GM21786 (cell line): Measurements from ENCODE around the gene PPP1R36.
"Not testable (repeated sequence)": the region's sequence is repeated elsewhere in the genome, so short reads cannot be mapped to it uniquely, and the experiment has no call there.

Experiments
- ATAC-seq: cut with Tn5 transposase; IDR thresholded peaks from one replicate; pipeline ENCODE4 v1.9.1; 2021; ENCODE audit not compliant: unreplicated experiment

PPP1R36 gene

DNA sequence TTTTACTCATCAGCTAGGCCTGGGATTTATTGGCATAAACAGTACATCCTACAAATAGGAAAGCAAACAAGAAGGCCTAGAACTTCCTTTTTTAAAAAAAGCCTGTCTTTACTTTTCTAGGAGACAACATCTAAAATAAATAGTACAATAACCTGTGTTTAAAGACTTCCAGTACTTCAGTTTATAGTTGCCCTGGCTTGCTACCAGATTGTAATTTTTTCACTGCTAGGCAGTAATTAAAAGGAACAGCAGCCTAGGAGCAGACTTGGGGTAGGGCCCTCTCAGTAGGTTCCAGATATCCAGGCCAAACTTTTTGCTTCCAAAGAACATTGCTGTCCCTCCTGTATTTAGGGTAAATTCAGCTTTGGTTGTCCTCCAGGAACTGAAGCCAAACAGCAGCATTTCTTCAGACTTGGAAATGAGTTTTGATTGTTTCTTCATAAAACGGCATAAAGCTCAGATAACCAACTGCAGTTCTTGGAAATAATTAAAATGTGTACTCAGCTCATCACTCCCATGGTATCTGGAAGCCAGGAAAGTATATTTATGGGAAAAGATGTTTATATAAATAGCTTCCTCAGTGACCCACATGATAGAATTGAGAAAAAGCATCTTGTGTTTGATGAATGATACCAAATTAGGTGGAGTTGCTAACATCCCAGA lies 61.7 kb downstream of the PPP1R36 start:
- no peak for ATAC-seq

DNA sequence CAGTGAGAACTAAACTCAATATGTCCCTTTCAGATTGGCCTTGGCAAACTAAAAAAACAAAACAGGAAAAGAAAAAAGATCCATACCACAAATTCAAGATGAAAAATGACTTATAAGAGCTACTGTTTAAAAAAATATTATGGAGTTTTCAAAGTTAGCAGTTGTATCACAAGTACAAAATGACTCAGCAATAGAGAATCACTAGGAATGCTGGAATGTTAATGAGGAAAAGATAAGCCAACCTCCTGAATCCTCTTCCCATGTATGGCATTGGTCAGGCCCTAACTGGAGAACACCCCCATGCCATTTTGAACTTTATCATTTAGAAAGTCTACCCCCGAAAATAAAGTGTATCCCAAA lies 62.2 kb downstream of the PPP1R36 start:
- ATAC-seq, result no peak

DNA sequence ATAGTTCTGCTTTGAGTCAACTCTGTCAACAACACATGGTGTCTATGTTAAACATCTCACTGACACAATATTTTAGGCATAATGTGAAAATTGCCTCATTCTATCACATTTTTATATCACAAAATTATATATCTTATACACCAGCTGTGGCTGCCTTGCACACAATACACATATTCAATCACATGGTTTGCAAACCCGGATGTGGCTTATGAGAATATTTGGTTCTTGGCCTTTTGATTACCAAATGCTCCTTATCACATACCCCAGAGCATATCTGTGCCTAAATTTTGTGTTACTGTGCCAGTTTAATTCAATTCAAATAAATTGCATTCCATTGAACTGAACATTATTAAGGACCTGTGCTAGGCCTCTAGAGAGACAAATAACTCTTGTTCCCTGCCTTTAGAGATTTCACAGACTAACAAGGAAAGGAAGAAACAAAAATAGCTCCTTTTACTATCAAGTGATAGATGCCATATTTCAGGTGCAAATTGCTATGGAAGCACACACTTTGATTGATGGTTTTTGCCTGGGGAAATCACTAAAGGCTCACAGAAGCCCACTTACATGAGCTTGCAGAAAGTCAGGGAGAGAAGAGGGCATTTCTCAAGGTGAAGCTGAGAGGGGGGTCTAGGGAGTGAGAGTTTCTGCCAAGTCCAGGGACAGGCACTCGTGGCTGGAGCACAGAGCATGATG lies 63.4 kb downstream of the PPP1R36 start:
- ATAC-seq, result no peak

DNA sequence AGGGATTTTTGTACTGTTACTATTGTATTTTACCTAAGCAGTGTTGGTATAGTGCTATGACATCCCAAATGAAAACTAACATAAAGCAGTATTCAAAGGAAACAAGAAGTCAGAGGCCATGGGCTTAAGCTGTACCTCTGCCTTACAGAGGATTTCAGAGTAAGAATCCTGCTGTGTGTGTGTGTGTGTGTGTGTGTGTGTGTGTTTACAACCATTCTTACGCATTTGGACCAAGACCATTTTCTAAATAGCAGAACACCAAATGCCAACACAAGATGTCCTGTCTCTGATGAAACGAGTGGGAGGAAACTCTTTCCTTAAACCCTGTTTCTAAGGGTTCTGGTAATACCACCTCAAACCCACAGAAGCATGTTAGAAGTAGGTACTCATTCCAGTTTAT lies 64.4 kb downstream of the PPP1R36 start:
- ATAC-seq, result no peak

DNA sequence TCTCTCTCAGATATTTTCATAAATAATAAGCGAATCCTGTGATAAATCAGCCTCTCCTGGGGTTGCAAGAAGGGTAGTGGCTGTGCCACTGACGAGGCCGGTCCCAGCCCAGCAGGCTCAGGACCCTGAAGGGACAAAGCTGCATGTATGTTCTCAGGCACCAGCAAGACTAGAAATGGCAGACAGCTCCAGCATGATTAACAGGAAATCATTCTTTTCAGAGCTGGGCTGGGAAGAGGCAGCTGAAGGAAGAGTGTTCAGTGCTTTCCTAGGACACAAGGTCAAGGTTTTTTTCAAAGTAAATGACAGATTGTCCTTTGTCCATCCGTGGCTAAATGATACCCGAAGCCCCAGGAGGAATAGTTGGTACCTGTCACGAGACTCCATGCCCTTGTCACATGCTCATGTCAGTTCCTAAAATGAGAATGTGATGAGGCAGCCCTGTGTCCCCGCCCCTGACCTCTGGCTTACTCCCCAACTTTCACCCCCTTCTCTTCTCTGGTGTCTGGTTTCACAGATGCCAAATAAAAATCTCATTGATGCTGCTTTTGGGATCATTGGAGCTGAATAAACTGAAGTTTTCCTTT lies 65.1 kb downstream of the PPP1R36 start:
- no peak for ATAC-seq

DNA sequence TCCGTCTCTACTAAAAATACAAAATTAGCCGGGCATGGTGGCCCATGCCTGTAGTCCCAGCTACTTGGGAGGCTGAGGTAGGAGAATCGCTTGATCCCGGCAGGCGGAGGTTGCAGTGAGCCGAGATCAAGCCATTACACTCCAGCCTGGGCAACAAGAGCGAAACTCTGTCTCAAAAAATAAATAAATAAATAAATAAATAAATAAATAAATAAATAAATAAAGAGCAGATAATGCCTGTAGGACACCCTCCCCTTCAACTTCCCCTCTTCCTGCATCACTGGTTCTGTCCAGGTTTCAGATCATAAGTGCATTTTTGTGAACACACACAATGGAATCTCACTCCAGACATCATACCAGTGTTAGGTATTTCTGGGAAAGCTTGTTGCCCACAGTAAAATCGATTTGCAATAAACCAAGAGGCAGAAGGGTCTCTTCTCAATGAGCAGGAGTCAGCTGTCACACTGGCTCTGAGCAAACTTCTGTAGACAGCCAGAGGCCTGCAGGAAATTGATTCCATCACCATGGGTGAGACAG lies 68.2 kb downstream of the PPP1R36 start:
- not testable (repeated sequence) for ATAC-seq

DNA sequence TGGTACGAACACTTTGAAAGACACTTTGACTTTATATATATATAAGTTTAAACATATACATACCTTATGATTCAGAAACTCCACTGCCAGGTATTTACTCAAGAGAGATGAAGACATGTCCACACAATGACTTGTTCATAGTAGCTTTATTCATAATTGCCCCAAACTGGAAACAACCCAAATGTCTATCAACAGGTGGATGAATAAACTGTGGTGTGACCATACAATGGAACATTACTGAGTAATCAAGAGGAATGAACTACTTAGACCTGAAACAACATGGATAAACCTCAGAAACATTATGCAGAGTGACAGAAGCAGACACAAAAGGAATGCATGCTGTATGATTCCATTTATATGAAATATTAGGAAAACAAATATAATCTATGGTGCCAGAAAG lies 71.1 kb downstream of the PPP1R36 start:
- ATAC-seq, result no peak

DNA sequence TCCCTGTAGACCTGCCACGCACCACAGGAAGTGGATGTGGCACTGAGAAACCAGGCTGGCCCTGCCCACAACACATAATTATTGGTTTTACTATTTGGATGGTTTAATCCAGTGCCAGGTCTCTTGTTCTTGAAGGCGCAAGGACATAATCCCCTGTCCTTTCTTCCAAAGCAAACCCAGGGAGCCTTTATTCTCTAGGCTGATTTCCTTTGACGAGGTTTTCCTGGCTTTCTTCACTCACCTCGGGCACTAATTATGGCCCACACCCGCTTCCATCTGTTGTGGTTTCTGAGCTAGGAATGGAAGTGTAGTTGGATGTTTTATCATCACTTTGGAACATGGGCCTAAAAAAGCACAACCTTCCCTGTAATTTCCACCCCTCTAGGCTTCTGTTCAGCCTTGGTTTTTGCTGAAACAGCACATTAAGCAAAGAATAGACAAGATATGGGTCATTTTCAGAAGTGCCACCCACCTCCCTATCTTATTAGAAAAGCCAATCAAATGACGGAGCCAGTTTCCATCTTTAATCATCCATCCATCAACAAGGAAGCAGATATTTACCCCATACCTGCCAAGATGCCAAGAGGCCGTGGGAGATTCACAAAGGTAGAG lies 73.9 kb downstream of the PPP1R36 start:
- ATAC-seq, result no peak

DNA sequence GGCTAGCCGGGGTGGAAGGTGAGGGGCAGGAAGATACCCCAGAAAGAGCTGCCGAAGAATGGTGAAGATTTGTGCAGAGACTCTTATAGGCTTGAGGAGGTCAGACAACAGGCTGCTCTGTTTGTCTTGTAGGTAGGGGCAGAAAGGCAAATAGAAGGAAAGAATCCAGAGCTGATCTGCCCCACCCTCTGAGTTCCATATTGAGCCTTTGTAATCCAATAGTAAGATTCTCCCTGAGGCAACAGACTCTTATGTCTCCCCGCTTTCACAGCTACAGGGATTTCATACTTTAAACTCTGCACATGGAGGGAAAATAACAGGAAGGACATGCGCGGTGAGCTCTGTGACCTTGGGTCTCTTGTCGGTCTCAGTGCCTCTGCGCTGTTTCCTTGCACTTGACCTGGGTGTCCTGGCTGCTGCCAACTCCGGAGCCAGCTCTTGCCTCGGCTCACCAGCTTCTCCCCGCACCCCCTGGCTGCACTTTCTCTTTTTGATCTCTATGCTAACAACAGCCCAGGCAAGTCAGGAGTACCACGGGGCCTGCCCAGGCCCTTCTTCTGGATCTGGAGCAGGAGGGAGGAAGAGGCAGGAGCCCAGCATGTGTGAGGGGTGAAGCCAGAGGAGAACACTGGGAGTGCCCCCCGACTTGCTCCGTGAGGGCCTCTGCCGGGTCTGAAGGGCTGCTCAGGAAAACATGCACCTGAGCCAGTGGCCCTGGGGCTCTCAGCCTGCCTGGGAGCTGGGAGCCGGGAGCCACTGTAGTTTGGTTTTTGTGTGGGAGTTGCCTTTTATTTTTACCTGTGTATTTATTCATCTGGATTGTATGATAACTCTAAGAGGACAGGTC lies 75.8 kb downstream of the PPP1R36 start:
- no peak for ATAC-seq

DNA sequence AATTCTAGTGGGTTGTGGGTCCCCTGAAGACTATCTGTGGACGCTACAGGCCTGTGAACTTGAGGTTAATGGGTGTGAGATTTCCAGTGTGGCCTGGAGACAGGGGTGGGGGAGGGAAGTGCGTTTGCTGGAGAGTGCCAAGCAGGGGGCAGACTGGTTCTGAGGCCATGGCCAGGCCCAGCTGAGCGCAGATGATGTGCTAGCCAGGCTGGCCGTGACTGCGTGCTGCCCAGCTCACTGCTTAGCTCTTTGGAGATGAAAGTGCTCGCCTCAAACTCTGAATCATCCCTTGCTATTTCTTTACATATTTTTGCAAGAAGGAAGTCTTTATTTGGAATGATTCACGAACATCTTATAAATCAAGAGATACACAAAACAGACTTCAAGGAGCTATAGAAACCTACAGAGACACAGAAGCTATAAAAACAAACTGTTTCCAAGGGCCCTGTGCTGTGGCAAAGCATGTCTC lies 79.2 kb downstream of the PPP1R36 start:
- ATAC-seq, result no peak

DNA sequence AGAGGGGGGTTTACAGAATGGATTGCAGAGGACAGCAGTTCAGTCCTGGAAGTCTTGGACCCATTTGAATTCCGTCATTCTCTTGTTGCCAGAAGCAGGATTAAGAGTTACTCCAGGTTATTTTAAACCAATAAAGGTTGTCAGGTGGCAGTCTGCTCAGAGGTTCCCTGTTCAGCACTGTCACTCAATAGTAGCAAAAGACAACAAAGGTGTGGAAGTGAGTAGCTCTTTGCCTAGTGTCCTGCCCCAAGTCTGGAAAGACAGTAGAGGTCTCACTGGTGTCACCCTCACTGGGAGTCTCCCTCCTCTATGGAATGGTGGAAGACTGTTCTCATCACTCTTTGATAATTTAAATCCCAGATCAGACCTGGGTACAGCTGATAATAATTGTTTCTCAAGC lies 81.0 kb downstream of the PPP1R36 start:
- no peak for ATAC-seq

DNA sequence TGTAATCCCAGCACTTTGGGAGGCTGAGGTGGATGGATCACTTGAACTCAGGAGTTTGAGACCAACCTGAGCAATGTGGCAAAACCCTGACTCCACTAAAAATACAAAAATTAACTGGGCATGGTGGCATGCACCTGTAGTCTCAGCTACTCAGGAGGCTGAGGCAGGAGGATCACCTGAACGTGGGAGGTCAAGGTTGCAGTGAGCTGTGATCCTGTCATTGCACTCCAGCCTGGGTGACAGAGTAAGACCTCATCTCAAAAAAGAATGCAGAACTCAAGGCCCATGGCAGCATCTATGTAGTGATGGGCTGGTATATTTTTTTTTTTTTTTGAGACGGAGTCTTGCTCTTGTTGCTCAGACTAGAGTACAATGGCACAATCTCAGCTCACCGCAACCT lies 81.5 kb downstream of the PPP1R36 start:
- ATAC-seq, result not testable (repeated sequence)

DNA sequence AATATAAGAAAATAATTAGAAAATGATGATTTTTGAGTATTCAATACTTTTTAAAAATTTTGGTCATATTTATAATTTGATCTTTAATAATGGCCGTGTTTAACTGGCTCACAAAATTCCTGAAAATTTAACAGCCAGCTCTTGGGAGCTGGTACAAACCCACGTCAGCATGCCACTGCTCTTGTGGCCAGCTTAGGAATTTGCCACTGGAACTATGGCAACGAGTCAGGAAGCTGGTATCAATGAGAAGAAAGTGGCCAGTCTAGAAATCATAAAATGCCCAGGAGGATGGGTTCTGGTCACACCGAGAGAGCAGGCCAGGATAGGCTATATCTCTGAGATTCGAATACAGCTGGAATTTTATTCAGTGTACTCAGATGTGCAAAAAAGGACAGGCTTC lies 82.3 kb downstream of the PPP1R36 start:
- no peak for ATAC-seq

DNA sequence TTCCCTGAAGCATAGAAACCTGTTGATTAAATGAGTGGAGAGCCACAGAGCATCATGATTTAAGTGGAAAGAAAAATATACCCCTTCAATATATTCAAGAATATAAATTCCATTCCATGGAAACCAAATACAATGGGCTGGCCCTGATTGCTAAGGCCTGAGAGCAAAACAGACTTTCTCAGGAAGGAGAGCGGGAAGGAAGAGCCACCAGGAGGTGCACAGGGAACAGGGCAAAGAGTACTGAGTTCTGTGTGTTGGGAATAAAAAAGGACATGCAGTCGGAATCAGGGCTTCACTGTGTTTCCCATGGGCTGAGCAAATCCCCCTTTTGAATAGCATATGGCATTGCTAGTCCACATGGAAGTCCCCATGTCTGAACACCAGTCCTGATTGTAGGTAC lies 84.8 kb downstream of the PPP1R36 start:
- no peak for ATAC-seq

DNA sequence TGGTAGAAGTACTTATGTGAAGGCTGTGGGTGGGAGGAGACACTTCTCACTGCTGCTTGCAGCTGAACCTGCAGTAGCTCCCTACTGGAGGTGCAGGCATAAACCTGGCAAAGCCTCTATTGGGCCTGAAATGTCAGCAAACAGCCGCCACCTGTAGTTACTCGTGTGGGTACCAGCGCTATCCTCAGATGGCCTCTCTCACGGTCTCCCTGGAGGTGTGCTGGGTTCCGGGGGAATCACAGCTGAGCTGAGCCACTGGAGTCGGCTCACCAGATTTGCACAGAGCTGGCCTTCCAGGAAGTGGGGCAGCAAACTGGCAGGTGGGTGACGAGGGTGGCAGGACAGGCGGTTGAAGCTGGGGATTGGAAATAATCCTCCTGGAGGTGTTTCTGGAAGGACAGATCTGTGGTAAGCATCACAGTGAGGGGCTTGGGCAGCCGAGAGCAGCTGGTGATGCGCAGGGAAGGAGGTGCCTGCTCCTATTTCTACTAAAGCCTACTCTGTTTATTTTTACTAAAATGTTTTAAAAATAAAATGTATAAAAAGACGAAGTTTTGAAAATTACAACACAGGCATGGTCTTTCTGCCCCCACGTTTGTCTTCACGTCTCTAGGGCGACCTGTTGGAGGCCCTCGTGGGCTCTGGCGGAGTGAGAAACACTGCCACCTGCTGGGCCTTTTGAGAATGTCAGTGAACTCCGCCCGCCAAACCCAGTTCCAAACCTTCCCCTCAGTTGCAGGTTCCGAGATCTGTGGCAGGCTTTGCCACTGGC lies 86.6 kb downstream of the PPP1R36 start:
- peak; percentile 67 for ATAC-seq

DNA sequence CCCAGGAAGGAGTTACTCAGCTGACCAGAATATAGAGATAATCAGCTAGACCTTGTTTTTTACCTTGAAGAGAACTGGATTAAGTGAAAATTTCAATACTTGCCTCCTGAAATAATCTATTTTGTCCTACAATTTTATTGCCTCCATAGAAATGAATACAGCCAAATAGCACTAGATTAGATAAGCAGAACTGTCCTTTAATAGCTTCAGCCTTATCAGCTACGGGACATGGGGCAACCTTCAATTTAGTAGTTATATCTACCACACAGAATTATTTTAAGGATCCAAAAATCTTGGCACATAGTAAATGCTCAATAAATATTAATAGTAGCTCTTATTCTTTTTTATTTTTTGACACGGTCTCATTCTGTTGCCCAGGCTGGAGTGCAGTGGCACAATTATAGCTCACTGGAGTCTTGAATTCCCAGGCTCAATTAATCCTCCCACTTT lies 87.2 kb downstream of the PPP1R36 start:
- ATAC-seq, result no peak

DNA sequence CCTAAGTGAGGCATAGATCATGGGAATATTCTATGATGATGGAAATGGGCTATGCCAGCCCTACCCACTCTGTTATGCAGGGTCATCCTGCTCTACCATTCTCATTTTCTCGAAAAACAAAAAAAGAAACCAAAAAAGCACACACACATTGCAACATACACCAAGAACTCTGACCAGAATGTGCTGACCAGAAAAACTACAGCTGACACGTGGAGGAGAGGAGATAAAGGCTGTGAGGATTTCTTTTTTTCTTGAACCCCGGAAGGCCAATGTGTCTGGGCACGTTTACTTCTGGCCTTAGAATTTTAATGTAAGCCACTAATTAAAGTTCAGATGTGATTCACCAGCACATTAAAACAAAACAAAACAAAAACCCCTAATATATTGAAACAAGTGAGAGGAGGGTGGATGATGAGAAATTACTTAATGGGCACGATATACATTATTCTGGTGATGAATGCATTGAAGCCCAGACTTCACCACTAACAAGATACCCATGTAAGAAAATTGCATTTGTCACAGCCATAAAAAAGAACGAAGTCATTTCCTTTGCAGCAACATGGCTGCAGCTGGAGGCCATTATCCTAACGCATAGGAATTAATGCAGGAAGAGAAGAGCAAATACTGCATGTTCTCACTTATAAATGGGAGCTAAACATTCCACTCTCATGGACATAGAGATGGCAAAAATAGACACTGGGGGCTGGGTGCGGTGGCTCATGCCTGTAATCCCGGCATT lies 88.1 kb downstream of the PPP1R36 start:
- no peak for ATAC-seq

DNA sequence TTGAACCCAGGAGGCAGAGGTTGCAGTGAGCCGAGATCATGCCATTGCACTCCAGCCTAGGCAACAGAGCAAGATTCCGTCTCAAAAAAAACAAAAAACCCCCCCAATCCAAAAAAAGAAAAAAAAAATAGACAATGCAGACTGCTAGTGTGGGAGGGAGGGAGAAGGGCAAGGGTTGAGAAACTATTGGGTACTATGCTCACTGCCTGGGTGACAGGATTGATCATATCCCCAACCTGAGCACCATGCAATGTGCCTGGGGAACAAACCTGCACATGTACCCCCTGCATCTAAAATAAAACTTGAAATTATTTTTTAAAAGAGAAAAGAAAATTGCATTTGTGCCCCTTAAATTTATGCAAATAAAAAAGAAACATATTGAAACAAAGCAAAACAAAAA lies 88.9 kb downstream of the PPP1R36 start:
- no peak for ATAC-seq
